NCI-H345 treated with DMSO at 0.1 percent for 48 hours (cell line): ENCODE measurements around the gene C1orf185.
"Not testable (repeated sequence)": the region's sequence is repeated elsewhere in the genome, so short reads cannot be mapped to it uniquely, and the experiment has no call there.

ENCODE experiments used
- DNase-seq: peaks from one replicate; lab custom pipeline; 2025; ENCODE audit not compliant: unreplicated experiment; lab: John Stamatoyannopoulos, UW

C1orf185 gene

DNA sequence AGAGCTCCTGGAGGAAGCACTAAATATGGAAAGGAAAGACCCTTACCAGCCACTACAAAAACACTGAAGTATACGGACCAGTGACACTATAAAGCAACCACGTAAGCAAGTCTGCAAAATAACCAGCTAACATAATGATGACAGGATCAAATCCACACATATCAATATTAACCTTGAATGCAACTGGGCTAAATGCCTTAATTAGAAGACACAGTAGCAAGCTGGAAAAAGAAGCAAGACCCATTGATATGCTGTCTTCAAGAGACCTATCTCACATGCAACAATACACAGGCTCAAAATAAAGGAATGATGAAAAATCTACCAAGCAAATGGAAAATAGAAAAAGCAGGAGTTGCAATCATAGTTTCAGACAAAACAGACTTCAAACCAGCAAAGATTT, 31.0 kb downstream of the C1orf185 start:
- DNase-seq, result no peak

GRCh38 chr1:51137696-51138095, 35.7 kb downstream of the C1orf185 start:
- not testable (repeated sequence) for DNase-seq

DNA sequence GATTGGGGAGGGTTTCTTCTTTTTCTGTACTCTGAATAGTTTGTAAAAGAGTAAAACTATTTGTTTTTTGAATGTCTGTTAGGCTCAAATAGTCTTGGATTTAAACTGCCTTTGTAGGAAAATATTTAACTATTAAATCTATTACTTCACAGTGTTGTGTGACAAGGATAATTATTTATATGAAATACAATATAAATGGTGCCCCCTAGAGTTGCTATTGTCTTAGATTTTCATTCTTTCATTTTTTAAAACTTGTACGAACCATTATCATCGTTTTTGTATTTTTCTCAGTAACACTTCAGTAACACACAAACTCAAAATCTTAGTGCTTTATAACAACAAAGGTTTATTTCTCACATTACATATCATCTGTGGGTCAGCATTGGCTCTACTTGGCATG, 37.4 kb downstream of the C1orf185 start:
- DNase-seq, result no peak

DNA sequence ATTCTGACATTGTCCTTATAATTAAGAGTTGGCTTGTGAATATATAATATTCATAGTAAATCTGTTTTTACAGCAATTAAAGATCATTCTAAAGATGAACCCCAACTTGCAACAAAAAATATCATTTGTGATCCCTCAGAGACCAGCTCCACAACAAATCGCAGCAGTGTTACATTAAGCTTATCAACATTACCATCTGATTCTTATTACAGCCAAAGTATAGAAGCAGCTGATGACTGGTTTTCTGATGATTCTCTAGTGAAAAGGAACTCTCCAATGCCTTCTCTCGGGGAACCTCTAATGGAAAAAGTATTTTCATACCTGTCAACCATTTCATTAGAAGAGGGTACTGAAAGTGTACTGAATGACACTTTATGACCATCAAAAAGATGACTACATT, 45.4 kb downstream of the C1orf185 start:
- DNase-seq, result no peak

DNA sequence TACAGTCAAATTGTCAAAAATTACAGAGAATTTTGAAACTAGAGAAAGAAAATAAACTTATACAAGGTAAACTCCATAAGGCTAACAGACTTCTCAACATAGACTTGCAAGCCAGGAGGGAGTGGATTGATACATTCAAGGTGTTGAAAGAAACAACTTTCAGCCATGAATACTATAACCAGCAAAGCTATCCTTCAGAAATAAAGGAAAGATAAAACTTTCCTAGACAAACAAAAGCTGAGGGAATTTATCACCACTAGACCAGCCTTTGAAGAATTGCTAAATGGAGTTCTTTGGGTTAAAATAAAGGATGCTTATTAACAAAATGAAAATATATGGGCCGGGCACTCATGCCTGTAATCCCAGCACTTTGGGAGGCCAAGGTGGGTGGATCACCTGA, 52.7 kb downstream of the C1orf185 start:
- DNase-seq, result no peak

DNA sequence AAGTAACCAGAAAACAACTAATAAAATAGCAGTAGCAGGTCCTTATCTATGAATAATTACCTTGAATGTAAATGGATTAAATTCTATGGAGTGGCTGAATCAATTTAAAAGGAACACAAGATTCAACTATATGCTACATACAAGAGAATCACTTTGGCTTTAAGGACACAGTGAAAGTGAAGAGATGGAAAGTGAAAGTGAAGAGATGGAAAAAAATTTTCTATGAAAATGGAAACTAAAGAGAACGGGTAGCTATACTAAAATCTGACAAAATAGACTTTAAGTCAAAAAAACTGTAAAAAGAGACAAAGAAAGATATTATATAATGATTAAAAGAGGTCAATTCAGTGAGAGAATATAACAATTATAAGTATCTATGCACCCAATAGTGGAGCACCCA, 54.7 kb downstream of the C1orf185 start:
- no peak for DNase-seq

DNA sequence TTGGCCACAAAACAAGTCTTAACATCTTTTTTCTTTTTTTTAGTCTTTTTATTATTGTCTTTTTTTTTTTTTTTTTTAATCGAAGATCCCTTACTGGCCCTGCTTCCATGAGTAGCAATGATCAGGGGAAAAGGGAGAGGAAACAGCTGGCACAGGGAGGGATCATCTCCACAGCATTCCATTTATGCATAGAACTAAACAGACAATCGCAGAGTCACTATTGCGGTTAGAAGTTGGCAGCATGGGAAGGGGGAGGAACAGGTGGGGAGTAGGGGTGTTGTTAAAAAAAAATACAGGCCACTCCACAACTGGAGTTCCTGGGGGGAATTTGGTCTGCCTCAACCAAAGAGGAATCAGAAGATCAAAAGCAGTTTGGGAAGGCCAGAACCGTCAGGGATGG, 55.4 kb downstream of the C1orf185 start:
- no peak for DNase-seq

DNA sequence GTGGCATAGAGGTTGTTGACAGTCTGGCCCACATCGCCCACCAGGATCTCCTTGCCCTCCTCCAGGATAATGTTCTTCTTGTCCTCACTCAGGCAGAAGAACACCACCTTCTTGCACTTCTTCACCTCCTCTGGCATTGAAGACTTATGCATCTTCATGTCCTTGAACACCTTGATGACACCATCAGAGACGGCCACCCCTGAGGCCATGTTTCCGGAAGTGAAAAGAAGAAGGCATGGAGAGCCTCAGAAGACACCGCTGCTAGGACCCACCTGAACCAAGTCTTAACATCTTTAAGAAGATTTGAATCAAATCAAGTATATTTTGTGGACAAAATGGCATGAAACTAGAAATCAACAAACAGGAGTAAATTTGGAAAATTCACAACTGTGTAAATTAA, 56.2 kb downstream of the C1orf185 start:
- no peak for DNase-seq

DNA sequence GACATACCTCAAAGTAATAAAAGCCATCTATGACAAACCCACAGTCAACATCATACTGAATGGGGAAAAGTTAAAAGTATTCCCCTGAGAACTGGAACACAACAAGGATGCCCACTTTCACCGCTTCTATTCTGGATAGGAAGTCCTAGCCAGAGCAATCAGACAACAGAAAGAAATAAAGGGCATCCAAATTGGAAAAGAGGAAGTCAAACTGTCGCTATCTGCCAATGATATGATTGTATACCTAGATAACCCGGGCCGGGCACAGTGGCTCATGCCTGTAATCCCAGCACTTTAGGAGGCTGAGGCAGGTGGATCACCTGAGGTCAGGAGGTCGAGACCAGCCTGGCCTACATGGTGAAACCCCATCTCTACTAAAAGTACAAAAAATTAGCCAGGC, 60.5 kb downstream of the C1orf185 start:
- not testable (repeated sequence) for DNase-seq

DNA sequence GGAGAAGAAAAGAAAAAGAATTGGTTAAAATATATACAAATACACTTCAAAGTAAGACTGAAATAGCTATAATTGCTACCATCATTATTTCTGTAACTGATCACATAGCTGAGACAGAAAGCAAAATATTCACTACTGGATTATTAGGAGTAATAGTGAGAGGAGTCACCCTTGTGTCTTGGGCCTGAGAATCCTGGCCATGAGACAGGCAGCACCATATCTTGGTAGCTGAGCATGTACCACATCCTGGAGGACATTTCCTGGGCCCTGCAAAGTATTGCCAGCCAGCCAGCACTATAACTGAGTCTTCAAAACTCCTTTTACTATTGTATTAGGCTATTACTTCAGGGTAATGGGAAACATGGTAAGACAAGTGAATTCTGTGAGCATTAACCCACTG, 63.5 kb downstream of the C1orf185 start:
- DNase-seq, result no peak

- no peak for DNase-seq
These were observed 66.3 kb downstream of the C1orf185 start for GRCh38 chr1:51168266-51168845.

DNA sequence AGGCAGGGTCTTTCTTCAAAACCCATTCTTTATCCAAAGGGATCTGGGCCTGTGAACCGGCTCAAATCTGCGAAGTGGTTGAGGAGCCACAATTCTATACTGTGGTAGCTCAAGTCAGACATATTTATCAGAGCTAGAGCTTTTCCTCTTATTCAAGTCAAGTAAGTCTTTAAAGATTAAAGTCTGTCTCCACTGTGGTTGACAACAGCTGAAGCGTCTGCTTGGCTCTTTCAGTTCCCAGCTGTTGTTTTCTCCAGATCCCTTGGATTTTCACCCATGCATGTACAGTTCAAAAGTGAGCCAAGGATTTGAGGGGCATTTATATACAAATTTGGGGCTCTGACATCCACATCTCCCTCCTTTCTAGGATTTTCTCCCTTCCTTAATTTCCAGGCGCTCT, 66.9 kb downstream of the C1orf185 start:
- DNase-seq, result no peak

DNA sequence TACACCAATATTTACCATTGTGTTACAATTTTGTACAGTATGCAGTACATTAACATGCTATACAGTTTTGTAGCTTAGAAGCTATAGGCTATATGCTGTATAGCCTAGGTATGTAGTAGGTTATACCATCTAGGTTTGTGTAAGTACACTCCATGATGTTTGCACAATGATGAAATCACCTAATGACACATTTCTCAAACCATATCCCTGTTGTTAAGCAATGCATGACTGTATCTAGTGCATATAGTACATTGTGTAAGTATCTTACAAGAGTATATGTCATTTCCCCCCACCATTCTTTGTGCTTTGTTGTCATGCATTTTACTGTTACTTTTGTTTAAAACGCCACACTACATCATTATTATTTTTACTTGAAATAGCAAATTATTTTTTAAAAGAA, 68.3 kb downstream of the C1orf185 start:
- no peak for DNase-seq

GRCh38 chr1:51172811-51173210, 70.8 kb downstream of the C1orf185 start:
- no peak for DNase-seq

GRCh38 chr1:51175278-51175677, 73.2 kb downstream of the C1orf185 start:
- DNase-seq, result no peak

DNA sequence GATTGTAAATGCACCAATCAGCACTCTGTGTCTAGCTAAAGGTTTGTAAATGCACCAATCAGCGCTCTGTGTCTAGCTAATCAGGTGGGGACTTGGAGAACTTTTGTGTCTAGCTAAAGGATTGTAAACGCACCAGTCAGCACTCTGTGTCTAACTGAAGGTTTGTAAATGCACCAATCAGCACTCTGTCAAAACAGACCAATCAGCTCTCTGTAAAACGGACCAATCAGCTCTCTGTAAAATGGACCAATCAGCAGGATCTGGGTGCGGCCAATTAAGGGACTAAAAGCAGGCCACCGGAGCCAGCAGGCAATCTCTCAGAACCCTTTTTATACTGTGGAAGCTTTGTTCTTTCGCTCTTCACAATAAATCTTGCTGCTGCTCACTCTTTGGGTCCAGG, 76.0 kb downstream of the C1orf185 start:
- not testable (repeated sequence) for DNase-seq

GRCh38 chr1:51188230-51188629, 86.2 kb downstream of the C1orf185 start:
- DNase-seq, result no peak

DNA sequence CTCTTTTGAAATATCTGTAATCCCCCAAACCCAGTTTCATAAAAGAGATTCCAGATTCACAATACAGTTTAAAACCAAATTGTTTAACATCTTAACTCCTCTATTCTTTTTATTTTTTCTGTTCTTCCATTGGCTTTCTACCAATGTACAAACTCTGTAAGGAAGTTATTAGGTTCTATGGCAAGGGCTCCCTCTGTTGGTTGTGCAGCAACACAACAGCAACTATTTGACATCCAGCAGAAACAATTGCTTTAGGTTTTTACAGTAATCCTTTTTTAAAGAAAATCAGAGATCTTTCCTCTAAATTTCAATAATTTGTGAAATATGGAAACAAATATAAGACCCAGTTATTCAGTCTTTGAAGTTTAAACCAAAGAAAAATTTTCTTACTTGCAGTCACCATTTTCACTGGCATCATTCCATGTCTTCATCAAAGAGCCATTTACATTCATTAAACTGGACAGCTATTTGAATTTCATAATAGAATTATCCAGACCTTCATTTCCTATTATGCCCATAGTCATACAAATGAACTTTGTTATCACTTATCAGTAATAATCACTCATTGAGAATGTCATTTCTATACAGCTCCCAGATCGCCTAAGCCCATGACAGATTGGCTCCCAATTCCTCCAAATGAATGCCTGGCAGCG, 87.5 kb downstream of the C1orf185 start:
- DNase-seq, result peak; percentile 67

DNA sequence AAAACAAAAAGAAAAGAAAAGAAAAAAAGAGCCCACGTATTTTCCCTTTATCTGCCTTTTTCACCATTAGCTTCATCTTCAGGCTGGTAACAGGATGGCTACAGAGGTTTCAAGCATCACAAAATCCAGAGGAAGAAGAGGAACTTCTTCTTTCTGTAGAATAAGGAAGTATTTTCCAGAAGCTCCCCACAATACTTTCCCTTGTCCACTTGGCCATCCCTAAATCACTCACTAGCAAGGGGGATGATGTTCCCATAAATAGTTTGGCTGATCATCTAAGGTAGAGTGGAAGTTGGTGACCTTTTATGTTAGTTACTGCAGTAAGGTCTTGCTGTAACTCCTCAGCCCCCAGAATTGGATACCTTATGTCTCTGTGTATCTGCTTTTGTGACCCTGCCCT, 88.9 kb downstream of the C1orf185 start:
- DNase-seq, result no peak

GRCh38 chr1:51192213-51192843, 90.3 kb downstream of the C1orf185 start:
- peak; percentile 41 for DNase-seq

DNA sequence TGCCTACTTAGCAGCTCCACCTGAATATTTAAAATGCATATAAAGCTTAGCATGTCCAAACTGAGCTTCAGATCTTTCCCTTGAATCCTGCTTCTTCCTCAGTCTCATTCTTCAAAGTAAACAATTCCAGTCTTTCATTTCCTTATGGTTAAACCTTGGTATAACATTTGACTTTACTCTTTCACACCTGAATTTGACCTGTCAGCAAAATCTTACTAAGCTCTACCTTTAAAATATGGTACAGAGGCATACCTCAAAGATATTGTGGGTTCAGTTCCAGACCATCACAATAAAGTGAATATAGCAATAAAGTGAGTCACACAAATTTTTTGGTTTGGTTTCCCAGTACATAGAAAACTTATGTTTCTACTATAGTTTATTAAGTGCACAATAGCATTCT, 91.5 kb downstream of the C1orf185 start:
- no peak for DNase-seq
